Cerebellar nuclear complex (tissue), 1 donor: ENCODE data around the gene OR51G2.
"Not testable (repeated sequence)": the region's sequence is repeated elsewhere in the genome, so short reads cannot be mapped to it uniquely, and the experiment has no call there.

Experiments used
- DNase-seq, 2 experiments: peaks; one replicate each; lab custom pipeline; 2025; lab: John Stamatoyannopoulos, UW

OR51G2 gene, protein sequence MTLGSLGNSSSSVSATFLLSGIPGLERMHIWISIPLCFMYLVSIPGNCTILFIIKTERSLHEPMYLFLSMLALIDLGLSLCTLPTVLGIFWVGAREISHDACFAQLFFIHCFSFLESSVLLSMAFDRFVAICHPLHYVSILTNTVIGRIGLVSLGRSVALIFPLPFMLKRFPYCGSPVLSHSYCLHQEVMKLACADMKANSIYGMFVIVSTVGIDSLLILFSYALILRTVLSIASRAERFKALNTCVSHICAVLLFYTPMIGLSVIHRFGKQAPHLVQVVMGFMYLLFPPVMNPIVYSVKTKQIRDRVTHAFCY

DNA sequence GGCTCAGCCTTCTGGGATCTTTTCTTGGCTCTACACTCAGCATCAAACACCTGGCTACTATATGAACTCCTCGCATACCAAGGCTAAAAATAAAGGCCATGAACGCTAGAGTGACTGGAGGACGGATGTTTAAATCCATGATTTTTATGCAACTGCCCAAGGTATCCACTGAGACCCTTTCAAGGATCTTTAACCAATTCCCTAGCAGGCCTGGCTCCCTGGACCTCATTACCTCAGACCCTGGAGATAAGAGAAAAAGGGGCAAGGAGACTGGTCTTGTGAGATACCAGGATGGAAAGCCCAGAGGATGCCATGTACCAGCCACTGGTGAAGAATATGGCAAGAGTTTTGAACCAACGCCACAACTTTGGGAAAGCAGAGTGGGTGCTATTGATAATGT, at the start of gene OR51G2:
OR51G2 (minus strand) TSS at position 101 of the 400 bp plus-strand sequence. CDS start 3,687 bp downstream, outside the sequence.
- DNase-seq: no peak

DNA sequence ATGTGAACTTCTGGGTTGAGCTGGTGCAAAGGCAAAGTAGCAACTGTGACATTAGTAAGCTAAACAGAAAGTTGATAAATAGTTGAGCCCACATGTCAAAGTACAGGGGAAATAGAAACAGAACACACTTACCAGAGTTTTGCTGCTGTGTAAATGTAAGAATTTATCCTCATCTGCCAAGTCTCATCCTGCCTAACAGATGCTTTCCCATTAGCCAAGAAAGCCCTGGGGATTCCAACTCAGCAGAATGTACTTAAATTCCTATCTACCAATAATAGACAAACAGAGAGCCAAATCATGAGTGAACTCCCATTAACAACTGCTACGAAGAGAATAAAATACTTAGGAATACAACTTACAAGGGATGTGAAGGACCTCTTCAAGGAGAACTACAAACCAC, 43.7 kb upstream of the OR51G2 start:
- no peak for DNase-seq

DNA sequence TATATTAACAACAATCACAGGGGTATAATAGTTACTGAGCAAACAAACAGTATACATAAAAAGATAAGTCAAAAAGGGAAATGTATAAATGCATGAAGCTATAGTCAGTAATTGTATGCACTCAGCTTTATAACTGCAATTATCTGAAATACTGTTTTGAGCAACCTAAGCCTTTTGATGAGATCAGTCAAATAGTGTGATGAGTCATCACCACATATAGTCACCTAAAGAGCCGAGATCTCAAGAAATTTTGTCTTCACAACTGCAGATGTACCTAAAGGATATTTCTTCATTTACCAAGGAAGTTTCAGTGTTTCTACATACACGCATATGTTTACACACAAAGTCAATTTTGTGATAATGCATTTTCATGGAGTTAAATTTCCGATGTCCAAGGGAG, 41.7 kb upstream of the OR51G2 start:
- DNase-seq: no peak

DNA sequence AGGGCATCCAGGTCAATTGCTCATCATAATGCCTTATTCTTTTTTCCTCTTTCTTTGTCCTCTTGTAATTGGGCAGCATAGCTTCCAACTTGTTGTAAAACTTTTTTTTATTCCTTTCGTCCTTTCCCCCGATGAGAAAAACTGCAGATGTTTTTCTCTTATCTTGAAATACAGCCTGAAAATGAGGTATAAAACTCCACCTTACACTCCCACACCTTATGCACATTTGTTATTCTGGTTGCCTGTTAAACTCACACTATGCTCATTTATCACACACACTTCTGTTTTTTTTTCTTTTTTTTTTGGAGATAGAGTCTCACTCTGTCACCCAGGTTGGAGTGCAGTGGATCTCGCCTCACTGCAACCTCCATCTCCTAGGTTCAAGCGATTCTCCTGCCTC, 38.2 kb upstream of the OR51G2 start:
- DNase-seq: no peak

DNA sequence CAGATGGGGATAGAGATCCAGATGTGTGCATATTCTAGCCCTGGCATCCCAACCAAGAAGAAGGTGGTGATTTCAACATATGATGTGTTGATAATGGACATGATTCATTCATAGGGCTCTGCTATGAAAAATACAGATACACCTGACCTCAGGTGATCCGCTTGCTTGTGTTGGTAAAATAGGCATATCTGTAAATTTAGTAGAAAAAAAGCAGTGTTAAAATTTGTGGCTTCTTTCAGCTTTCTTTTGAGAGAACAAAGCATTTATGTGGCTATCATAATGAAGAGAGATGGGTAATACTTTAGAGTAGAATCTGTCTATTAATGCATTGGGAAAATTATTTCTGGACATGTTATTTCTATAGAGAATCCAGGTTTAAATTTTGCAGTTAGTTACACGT, 36.5 kb upstream of the OR51G2 start, which contains the start of gene OR51A2:
OR51A2 (minus strand) TSS at position 101 of the 400 bp plus-strand sequence; CDS start at position 101, 0 bp downstream.
- not testable (repeated sequence) for DNase-seq

DNA sequence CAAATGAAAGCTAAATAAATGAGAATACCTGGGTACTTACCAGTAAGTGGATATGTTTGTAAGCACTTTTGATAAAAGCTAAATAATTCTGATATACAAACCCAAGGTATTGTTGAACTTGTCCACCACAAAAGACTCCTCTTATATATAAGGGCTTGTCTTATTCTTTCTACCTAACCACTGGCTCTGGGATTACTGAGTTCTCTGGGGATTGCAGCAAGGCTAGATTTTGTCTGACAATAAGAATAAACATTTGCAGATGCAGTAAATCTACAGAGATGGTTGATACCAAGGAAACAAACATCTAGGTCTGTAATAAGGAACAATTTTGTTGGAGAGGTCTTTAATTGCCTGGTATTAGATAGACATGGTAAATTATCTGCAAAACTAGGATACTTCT, 28.4 kb upstream of the OR51G2 start, which contains the start of gene OR51A4:
OR51A4 (minus strand) TSS at position 101 of the 400 bp plus-strand sequence. CDS start 505 bp downstream, outside the sequence.
- no peak for DNase-seq

DNA sequence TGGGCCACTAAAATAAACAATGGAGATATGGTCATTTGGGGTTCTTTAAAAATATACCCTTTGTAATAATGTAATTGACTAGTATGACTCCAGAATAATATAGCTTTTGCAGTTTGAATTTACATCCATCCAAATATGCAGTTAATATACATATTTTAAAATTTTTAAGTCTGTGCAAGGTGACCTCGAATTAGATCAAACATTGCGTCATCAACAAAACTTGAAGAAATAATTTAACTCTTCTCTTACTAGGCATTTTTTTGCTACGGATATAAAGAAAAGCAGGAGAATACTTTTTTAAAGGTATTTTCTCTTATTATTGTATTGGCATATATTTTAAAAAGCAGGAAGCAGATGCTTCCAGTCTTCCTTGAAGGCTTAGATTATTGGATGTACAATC, 17.6 kb upstream of the OR51G2 start:
- DNase-seq: no peak

DNA sequence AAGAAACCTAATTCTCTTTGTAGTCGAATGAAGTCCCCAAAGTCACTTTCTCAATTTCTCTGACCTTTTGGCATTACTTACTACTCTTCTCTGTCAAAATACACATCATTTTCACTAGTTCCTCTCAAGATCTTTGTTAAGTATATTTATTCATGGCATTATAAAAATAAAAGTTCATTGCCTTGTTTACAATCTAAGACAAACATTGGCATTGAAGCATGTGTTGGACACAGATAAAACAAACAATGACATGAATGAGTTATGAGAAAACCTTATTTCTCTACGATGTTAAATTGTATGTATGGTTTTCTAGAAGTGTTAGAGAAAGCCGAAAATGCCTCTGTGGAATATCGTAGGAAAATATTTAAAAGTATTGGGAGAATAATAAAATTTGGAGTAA, 13.6 kb upstream of the OR51G2 start:
- DNase-seq: no peak

DNA sequence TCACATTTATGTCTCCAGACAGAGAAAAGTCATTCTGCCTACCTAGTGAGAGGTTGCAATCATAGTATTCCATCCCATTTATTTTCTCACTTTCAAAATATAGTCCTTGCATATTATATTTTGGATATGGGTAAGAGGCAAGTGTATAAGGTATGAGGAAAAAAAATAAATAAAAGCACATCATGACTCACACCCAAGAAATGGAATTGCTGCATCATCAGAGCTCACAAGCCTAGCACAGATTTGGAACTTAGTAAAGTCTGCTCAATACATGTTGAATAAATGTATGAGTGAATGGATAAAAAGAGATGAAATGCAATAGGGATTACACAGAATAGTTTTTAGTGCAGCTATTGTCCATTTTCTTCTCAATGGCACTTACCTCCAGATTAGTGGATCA, 7.5 kb upstream of the OR51G2 start:
- no peak for DNase-seq

DNA sequence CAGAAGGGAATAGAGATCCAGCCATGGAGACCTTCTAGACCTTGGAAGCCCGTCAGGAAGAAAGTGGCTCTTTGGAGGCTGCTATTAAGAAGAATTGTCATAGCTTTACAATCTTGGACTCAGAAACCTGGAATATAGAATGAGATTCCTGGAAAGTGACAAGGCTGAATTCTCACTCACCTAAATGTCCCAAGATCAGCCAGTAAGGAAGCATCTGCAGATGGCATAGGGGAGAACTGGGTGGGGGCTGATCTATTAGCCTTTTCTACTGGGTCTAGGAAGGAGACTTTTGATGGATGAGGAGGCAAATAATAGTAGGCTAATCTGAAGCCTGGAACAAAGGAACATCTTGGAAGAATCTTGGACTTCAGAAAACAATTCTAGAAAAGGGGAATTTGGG, 5.1 kb upstream of the OR51G2 start, which contains the start of gene OR51G1:
OR51G1 (minus strand) TSS at position 101 of the 400 bp plus-strand sequence; CDS start at position 101, 0 bp downstream.
- no peak for DNase-seq

DNA sequence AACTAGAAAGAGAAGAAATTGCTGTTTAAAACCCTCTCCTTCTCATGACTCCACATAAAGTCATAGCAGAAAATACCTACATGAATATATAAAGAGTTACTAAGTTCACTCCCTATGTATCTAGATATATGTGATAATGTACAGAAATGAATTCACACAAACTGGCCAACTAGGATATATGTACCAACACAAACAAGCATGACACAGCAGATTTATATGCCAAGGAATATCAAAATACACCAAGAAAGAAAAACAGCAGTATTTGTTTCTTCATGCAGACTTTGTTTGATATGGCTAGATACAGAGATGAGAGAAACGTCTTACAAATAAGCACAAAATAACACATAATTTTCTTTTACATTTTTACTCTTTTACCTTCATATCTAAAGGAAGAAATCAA, 3.2 kb upstream of the OR51G2 start:
- DNase-seq: no peak

DNA sequence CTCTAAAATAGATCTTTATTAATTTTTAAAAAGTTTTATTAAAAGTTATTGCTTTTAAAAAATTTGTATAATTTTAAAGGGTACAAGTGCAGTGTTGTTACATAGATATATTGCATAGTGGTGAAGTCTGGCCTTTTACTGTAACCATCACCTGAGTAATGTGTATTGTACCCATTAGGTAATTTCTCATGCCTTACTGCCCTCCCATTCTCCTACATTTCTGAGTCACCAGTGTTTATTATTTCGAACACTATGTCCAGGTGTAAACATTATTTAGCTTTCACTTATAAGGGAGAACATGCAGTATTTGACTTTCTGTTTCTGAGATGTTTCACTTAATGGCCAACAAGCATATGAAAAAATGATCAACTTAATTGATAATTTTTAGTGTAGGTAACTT, 2.6 kb upstream of the OR51G2 start:
- no peak for DNase-seq

DNA sequence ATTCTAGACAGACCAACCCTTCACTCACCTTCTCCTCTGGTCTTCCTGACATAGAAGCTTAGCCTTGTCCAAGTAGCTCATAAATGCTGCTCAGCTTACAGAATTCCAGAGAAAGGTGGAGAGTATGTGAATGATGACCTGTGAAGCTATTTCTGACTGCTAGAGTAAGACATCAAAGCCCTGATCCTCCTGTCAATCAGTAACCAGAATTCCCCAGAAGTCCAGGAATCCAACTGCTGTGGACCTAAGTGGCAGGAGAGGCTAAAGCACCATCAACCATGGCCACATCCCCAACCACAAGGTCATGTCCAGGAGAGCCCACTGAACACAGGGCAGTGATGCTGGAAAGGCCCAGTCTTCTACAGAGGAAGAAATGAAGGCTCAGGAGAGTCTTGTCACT, 2.6 kb downstream of the OR51G2 start:
- DNase-seq: no peak

DNA sequence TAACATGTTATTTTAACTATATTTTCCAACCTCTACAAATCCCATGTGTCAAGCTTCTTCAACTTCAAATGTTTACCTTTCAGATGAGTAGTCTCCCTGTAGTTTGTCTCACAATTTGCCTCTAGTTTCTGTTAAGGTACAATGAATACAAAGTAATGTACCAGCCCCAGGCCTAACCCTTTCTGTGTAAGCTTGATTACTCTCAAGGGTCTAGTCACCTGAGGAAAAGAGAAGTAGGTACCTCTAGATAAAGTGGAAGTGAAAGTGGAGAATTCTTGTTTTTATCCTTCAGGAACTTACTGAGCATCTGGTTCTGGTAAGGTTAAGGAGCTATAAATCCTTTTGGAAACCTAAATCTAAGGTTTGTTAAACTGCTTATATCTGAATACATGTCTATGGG, 15.7 kb downstream of the OR51G2 start, which contains the start of gene OR51A7:
OR51A7 (plus strand) TSS at position 300 of the 400 bp plus-strand sequence. CDS start 3,587 bp downstream, outside the sequence.
- no peak for DNase-seq

DNA sequence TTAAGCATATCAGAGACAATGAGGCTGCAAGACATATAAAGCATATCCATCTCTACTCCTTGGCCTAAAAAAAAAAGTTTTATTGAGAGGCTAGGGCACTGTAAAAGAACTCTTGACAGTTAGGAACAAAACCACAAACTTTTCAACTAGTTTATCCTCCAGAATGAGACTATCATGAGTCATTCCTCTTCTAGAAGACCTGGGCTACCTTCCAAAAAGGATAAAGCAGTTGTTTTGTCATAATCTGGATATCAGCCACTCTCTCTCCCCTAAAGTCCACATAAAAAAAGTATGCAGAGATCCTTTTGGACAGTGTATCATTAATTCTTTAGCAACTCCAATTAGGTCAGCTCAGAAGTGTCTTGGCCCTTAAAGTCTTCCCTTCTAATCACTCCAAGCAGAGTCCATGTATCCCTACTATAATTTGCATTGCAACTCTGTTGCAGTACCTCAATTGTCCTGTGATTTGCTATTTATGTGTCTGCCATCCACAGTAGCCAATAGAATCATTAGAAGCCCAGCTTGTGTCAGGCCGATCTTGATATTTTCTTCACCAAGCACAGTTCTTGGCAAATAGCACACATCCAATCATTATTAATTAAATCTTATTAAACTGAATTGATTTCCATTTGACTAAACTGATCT, 27.0 kb downstream of the OR51G2 start:
- no peak for DNase-seq

DNA sequence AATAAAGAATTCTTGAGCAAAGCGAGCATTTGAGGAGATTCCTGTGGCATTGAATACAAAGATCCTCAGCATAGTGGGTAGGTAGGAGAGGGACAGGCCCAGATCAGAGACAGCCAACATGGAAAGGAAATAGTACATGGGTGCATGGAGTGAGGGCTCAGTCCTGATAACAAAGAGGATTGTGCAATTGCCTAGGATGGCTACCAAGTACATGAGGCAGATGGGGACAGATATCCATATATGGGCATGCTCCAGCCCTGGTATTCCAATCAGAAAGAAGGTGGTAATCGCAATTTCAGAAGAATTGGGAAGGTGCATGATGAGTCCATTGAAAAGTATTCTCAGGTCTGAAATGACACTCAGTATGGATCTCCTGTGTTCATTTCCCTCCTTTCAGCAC, 28.9 kb downstream of the OR51G2 start:
- DNase-seq: no peak

DNA sequence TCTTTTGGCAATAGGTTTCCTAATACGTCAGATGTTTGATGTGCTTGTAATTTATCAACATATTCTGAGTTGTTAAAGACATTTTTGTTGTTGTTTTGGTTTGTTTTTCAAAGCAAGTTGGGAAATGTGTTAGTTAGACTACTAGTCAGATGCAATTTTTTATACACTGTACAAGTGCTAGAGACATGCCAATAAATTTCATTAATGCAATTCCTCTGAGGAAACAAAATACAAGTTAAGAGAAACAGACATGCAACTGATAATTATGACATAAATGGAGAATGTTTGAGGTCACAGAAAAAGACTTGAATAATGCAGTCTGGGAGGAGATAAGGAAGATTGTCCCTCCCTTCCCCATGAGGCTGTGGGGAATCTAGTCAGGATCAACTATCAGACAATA, 31.6 kb downstream of the OR51G2 start:
- no peak for DNase-seq

DNA sequence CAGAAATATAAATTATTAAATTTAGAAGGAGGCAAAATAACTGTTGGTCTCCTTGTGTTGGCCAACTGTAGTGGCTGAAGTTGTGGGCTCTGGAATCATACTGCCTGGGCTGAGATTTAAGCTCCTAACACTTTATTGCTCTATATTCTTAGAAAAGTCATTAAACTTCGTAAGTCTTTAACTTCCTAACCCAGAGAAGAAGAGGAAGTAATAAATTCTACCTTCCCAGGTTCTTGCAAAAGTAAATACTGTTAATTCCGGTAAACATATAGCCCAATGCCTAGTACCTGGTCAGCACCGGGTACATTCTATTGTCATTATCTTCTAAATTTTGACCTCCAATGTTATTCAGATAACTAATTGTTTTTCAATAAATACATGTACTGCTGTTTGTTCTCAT, 33.0 kb downstream of the OR51G2 start:
- no peak for DNase-seq

DNA sequence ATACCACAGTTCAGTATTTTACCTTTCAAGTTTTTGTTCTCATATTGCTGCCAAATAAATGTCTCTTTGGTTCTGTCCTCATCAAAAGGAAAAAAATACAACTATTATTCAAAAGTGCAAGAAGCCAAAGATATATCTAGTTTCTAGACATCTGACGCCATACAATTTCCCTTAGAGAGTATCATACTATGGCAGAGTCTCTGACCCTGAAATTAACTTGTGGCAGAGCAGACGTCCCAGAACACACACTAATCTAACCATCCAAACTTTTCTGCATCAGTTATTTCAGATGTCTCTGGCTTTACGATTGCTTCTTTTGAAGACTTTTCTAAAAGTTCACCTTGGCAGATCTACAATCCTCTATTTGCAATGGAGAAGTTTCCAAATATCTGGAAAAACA, 34.8 kb downstream of the OR51G2 start:
- no peak for DNase-seq

DNA sequence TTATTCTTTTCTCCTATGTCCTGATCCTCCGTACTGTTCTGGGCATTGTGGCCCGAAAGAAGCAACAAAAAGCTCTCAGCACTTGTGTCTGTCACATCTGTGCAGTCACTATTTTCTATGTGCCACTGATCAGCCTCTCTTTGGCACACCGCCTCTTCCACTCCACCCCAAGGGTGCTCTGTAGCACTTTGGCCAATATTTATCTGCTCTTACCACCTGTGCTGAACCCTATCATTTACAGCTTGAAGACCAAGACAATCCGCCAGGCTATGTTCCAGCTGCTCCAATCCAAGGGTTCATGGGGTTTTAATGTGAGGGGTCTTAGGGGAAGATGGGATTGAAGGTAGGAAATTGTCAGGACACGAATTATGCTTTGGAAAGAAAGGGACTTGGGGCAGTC, 36.6 kb downstream of the OR51G2 start:
- no peak for DNase-seq

DNA sequence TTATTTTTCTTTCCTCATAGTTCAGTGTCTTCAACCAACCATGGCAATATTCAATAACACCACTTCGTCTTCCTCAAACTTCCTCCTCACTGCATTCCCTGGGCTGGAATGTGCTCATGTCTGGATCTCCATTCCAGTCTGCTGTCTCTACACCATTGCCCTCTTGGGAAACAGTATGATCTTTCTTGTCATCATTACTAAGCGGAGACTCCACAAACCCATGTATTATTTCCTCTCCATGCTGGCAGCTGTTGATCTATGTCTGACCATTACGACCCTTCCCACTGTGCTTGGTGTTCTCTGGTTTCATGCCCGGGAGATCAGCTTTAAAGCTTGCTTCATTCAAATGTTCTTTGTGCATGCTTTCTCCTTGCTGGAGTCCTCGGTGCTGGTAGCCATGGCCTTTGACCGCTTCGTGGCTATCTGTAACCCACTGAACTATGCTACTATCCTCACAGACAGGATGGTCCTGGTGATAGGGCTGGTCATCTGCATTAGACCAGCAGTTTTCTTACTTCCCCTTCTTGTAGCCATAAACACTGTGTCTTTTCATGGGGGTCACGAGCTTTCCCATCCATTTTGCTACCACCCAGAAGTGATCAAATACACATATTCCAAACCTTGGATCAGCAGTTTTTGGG, 37.2 kb downstream of the OR51G2 start, which contains the start of gene OR51T1:
OR51T1 (plus strand) TSS at position 41 of the 641 bp plus-strand sequence; CDS start at position 41, 0 bp downstream.
- DNase-seq: no peak

DNA sequence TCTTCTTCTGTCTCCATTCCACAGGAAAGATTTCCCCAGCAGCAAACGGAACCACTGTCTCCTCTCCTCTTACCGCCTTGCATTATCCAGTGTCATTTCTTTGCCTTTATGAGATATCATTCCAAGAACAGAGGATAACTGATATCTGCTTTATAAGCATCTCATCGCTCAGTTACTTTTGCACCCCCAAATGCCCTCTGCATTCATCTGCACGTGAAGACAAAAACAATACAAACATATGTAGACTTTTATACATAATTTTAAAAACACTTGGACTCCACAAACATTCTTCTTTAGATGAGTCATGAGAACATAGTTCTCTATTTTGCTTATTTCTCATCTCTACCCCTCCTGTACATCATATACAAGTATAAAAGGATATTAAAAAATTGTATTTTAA, 38.0 kb downstream of the OR51G2 start:
- DNase-seq: no peak

DNA sequence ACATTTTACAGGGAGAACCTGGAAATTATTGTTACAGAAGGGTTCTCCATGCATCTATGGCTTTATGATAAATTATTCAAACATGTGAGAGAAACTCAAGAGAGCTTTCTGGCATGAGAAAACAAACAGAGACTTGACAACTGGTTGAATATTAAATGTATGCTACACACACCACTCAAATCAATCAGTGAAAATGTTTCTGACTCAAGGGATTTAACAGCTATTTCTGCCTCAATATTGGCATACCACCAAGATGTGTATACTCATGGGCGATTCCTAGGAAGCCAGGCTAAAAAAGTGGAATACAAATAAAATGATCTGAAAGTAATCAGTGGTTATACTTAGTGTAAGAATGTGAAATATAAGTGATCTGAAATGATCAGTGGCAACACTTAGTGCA, 53.3 kb downstream of the OR51G2 start:
- no peak for DNase-seq
